Measurements from ENCODE around the gene CSTB. TPM values are rescaled to one million over a fixed set of nuclear protein-coding genes. Genes with fewer than 3 reads are reported as not detected.

The CSTB gene
- total RNA-seq, 1 donor from 2014 or later = 4.9 TPM

DNA sequence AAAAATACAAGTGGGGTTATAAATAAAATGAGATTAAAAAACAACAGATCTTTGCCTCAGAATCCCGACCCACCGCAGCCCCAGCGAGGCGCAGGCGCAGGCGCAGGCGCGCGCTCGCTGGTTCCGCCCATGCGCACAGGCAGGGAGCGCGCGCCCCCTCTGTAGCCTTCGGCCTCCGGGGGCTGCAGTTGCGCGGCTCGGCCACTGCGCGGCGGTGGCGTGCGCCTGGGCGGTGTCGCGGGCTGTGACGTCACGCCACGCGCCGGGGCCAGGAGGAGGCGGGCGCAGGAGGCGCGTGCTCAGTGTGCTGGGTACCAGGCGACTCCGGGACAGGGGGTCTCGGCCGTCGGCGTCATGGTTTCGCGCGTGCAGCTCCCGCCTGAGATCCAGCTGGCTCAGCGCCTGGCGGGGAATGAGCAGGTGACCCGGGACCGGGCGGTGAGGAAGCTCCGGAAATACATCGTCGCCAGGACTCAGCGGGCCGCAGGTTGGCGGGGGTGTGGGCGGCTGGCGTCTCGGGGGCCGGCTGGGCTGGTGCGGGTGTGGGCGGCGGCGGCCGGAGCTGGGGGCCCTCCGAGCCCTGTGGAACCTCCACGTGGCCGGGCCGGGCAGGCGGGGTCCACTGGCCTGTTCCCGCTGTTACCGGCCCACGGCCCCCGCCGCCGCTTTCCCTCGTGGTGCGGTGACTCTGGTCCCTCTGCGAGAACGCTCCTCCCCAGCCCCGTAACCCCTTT, 13.3 kb upstream of the CSTB start, which contains the start of gene RRP1:
Gene RRP1, plus strand, starts transcription at position 302 of the 734 bp plus-strand sequence. Its CDS starts 53 bp downstream, at position 355.
- DNase-seq (ENCODE audit: low read depth) = peak; percentile 53

DNA sequence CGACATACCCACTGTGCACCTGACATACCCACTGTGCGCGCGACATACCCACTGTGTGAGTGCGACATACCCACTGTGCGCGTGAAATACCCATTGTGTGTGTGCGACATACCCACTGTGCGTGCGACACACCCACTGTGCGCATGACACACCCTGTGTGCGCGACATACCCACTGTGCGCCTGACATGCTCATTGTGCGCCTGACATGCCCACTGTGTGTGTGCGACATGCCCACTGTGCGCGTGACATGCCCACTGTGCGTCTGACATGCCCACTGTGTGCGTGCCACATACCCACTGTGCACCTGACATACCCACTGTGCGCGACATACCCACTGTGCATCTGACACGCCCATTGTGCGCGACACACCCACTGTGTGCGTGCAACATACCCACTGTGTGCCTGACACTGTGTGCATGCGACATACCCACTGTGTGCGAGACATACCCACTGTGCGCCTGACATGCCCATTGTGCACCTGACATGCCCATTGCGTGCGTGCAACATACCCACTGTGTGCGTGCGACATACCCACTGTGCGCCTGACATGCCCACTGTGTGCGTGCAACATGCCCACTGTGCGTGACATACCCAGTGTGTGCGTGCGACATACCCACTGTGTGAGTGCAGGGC, 10.8 kb upstream of the CSTB start:
- no peak for DNase-seq (ENCODE audit: low read depth)

DNA sequence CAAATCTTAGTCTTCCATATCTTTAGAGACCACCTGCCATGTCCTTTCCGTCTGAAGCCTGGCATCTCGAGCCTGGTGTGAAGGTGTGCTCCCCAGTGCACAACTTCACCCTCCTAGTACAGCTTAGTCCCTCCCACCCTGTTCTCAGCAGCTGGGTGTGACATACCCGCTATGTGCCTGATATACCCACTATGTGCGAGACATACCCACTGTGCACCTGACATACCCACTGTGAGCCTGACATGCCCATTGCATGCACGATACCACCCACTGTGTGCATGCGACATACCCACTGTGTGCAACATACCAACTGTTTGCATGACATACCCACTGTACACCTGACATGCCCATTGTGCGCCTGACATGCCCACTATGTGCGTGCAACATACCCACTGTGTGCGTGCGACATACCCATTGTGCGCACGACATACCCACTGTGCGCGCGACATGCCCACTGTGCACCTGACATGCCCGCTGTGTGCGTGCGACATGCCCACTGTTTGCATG, 10.2 kb upstream of the CSTB start:
- no peak for DNase-seq (ENCODE audit: low read depth)

DNA sequence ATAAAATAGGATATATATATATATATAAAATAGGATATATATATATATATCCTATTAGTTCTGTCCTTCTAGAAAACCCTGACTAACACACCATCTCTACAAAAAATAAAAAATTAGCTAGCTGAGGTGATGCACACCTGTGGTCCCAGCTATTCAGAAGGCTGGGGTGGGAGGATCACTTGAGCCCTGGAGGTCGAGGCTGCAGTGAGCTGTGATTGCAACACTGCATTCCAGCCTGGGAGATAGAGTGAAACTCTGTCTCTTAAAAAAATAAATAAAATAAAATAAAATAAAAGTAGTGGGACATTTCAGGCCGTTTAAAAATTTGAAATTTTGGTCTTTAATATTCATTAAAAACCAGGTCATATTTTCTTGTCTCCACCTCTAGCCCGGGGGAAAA, 9.0 kb upstream of the CSTB start:
- no peak for DNase-seq (ENCODE audit: low read depth)

DNA sequence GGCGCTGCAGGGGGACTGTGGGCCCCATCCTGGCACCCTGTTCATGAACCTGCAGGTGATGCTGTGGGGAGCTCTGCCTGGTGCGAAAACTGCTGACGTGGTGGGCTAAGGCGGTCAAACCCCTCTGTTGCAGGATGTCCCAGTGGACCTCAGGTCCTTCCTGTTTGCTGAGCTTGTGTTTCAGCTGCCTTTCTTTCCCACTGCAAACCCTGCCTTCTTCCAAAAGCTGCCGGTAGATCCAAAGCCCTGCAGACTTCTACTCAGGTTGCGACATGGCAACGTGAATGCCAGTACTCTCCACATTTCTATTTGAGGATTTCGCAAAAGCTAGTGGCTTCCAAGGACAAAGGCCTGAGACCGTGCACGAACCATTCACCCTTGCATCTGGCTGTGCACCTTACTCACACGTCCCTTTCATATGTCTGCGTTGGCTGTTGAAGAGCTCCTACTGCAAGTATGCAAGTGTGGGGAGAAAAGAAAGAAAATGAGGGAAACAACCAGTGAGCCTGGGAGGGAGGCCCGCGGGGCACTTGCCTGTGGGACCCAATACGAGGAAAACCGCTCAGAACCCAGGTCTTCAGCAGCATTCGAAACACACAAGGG, 7.1 kb upstream of the CSTB start:
- peak; percentile 24 for DNase-seq (ENCODE audit: low read depth)

DNA sequence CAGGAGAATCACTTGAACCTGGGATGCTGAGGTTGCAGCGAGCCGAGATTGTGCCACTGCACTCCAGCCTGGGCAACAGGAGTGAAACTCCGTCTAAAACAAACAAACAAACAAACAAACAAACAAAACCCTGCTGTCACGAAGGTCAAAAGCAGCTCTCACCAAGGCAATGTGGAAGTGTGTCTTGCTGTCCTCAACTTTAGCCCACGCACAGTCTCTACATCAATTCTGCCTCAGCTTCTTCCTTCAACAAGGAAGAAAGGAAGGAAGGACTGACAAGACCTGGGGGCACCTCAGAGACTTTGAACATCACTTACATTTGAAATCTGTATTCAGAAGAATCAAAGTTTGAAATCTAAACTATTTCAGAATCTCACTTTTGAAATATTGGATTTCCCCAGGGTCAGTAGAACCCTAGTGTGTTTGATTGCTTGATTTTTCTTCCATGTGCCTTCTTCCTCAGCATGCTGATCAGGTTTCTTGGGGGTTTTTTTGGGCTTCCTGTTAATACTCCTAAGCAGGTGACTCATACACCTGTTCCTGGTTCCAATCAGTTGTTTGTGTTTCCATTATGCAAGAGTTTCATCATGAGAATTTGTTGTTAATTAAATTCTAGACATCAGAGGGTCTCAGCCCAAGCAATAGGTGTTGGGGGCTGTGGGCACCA, 6.5 kb upstream of the CSTB start:
- peak; percentile 84 for DNase-seq (ENCODE audit: low read depth)

DNA sequence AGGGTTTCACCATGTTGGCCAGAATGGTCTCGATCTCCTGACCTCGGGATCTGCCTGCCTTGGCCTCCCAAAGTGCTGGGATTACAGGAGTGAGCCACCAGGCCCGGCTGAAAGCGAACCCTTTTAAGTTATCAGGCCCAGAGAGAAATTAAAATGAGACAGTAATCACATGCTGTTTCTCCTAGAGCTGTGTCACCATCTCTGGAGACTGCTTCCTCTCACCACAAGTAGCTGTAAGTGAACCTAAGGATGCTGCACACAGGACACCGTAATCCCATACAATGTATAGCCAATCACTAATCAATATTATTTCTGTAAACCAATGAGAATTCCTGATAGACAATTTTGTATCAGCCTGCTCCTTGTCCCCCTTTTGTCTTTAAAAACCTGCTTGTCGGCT, 5.7 kb upstream of the CSTB start:
- no peak for DNase-seq (ENCODE audit: low read depth)

DNA sequence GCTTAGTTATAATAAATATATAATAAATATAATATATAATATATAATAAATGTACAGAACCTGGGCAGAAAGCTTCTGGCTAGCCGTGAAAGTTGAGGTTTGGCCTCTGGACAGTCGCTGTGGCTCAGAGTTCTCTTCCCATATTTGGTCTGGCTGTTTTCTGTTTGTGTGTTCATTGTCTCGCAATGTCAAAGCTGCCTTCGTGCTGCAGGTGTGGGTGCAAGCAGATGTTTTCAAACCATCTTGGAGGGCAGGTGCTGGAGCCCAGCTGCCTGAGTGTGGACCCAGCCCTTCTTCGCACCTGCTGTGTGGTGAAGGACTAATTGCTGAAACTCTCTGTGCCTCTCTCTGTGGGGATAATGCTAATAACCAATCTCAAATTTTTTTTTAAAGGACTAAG, 3.6 kb upstream of the CSTB start:
- DNase-seq (ENCODE audit: low read depth) = no peak

DNA sequence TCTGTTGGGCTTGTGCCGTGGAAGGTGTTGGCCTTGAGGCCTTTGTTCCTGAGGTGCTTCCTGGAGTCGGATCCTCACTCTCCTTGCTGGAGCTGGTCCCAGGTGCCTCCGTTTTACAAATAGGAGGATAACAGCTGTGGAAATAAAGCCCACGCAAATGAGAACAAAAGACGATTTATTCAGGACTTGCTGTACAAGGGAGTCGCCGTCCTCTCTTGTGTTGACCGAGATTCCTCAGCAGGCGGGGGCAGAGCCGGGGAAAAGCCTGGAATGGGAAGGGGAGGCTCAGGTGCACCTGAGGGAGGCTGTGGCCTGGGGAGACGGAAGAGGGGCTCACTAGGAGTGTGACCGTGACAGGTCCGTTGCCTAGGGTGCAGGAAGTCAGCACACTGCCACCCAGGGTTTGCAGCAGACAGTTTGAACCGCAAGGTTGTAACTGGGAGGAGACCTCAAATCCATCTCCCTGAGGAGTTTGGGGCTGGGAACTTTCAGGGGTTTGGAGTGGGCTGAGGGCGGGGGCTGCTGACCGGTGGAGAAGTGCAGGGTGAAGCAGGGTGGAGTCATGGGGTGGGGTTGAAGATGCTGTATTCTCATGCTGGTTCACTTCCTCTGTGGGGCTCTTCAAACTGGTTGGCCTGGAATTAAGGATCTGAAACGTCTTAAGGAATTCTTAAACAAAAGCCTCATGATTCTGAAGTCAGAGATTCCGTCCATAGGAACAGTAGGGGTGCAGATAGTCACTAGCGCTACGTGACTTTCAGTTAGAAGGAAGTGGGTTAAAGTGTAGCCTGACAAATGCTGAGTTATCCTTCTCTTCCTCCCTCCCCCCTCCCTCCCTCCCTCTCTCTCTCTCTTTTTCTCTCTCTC, 2.6 kb upstream of the CSTB start:
- no peak for DNase-seq (ENCODE audit: low read depth)

DNA sequence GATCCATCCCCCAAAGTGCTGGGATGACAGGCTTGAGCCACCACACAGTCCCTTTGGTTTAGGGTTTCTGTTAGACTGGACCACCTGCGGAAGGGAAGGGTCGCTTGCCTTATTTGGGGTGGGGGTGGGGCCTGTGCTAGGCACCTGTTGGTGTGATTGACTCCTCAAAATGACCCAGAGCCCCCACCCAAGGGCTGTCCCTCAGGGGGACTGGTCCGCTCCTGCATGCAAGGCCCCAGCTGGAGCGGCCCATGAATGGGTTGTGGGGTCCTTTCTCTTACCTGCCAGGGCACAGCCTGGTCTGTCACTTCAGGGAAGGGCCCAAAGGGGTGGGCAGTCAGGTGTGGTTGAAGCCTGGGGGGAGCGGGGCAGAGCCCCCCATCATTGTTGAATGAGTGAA, 1.8 kb upstream of the CSTB start:
- DNase-seq (ENCODE audit: low read depth) = no peak

DNA sequence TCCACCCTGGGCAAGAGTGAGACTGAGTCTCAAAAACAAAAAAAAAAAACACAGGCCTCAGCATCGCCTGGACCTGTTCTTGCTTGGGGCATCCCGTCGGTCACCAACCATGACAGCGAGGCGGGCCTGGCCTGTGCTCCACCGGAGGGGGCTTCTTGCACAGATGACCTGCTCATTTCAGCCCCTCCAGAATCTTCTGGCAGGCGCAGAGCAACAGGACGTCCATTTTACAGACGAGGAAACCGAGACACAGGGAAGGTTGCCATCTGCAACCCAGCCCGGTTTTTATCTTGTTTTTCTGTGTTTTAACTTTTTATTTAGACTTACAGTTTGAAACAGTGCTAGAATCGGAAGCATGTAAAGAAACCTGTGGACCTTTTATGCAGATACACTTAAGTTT, 918 bp downstream of the CSTB start:
- DNase-seq (ENCODE audit: low read depth) = no peak

DNA sequence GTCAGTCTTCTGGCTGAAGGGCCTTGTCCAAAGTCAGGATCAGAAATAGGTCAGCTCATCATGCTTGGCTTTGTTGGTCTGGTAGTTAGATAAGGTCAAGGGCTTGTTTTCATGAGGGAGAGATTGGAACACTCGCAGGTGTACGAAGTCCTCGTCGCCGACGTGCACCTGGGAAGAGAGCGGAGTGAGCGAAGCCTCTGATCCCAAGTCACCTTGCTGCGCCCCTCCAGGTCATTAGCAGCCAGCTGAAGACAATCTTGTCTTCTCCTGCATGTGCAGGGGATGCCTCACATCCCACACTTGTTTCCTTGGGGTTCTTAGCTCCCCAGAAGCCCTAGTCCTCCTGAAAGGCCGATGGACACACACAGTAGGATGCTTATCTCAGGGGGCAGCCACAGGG, 1.9 kb downstream of the CSTB start:
- no peak for DNase-seq (ENCODE audit: low read depth)

DNA sequence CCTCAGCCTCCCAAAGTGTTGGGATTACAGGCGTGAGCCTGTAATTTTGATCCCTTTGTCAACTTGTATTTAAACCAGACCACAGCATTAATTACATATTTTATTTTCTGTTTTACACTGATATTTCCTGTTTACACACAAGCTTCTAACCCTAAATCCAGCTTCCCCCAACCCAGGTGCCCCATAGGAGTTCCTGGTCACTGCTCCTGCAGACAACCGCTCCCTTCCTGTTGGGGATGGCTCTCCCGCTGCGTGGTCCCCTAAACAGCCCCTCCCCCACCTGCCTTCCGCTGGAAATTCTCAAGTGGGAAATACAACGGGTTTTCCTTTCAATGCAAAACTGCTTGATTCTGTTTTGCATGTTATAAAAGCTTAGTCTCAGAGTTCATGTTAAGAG, 3.7 kb downstream of the CSTB start:
- DNase-seq (ENCODE audit: low read depth) = no peak

DNA sequence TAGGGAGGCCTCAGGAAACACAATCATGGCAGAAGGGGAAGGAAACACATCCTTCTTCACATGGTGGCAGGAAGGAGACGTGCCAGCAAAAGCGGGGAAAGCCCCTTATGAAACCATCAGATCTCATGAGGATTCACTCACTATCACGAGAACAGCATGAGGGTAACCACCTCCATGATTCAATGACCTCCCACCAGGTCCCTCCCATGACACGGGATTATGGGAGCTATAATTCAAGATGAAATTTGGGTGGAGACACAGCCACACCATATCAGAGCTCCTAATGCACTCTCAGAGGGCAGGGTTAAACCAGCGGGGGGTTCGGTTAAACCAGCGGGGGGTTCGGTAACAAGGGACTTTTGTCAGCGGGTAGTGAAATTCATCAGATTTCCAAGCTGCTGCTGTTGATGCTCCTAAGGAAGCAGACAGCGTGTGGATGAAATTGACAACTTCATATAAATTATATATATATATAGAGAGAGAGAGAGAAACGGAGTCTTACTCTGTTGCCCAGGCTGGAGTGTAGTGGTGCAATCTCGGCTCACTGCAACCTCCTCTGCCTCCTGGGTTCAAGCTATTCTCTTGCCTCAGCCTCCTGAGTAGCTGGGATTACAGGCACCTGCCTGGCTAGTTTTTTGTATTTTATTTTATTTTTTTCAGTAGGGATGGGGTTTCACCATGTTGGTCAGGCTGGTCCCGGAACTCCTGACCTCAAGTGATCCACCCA, 4.2 kb downstream of the CSTB start:
- no peak for DNase-seq (ENCODE audit: low read depth)

DNA sequence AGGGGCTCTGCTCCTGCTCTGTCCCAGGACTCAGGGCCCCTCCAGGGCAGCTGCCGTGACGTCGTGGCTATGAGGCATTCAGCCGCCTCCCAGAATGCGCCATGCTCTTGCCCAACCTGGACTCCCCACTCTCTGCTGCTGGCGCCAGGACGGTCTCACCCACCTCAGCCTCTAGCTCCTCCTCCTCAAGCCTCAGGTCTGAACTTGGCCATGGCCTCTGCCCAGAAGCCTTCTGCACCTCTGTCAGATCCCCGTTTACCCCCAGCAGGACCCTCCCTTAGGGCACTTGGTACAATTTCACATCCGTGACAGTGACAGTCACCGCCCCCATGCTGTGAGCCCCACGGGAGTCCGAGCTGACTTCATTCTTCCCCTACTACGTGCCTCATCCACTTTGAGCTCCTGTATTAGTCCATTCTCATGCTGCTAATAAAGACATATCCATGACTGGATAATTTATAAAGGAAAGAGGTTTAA, 4.9 kb downstream of the CSTB start:
- no peak for DNase-seq (ENCODE audit: low read depth)

DNA sequence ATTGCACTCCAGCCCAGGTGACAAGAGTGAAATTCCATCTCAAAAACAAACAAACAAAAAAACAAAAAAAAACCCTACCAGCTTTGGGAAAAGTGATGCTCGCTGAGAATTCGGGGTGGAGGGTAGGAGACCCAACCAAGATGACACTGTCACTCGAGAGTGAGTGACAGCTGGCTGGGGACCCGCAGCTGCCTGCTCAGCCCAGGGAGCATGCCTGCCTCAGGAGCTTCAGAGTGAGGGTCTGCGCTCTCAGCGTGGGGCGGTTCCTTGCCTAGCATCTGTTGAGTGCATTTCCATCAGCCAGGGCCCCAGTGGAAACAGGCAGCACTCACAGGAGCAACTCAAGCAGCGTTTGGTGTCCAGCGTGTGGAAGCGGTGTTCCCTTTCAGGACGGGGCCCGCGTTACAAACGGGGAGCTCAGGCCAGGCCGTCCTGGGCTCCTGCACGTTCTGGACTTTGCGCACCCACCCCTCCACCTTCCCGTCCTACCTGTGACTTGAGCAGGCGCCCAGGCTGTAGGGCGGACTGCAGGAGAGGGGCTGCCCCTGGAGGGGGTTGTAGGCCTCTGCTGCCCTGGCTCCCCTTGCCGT, 5.9 kb downstream of the CSTB start:
- DNase-seq (ENCODE audit: low read depth) = no peak

DNA sequence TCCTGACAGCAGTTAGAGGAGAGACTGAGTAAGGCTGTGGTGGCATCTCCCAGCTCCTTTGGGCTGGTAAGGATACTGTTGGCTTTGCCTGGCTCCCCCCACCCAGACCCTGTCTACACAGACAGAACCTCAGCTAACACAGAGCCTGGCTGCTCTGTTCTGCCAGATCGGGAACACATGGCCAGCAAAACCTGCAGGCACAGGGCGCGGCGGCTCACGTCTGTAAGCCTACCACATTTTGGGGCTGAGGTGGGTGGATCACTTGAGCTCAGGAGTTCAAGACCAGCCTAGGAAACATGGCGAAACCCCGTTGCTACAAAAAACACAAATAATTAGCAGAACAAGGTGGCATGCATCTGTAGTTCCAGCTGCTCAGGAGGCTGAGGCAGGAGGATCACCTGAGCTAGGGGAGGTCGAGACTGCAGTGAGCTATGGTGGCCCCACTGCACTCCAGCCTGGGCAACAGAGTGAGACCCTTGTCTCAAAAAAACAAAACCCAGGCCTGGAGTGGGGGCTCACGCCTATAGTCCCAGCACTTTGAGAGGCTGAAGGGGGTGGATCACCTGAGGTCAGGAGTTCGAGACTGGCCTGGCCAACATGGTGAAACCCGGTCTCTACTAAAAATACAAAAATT, 6.7 kb downstream of the CSTB start:
- DNase-seq (ENCODE audit: low read depth) = no peak

DNA sequence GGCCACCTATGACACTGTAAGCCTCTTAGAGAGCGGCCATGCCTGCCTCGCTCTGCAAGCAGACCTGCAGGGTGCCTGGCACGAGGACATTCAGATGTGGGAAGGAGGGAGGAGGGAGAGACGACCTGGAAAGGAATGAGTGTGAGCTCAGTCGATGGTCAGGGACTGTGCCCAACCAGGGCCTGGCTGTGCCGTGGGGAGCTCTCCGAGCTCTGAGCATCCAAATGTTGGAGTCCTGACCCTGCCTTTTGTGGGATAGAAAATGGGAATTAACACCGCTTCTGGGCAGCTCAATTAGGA, 7.3 kb downstream of the CSTB start:
- no peak for DNase-seq (ENCODE audit: low read depth)

DNA sequence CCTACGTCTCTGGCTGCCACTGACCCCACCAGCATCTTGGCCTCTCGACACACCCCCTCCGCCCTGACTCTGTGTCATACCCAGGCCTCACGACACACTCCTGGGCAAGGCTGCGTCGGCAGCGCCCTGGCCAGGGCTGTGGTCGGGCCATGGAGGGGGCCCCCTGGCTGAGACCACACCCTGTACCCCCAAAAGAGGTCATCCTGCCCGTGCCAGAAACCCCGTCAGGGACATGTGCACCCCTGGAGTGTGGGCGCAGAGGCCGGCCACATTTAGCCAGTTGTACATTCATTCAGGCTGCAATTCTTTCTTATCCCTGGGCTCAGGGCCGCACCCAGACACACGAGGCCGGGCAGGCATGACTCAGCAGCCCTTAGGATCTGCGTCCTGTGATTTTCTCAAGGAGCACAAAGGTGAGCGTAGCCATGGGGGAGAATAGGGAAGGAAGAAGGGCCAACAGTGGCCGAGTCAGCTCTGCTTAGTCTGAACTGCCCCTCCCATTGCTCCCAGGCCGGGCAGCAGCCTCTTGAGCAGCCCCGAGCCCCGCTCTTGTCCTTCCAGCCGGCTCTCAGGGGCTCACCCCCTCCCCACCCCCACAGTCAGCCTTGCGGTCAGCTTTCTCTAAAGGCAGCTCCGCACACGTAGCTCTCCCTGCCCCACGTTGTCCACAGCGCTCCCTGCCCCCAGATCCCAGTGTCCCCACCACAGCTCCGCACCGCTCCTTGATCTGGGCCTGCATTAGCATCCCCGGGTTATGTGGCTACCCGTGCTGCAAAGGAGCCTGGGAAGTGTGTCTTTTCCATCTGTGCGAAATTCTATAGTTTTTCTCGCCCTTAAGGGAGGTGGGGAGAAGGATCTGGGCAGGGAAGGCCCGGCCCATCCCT, 7.9 kb downstream of the CSTB start:
- DNase-seq (ENCODE audit: low read depth) = peak; percentile 91

Measured in renal cortical epithelial cell (primary cell).